Fibroblast of skin of back (primary cell): ENCODE data around the gene SOS2. TPM values are rescaled to one million over a fixed set of nuclear protein-coding genes. Genes with fewer than 3 reads are reported as not detected.
A peak's percentile ranks its signal among the peaks of the same experiment; 100 is the strongest.

ENCODE experiments used
- DNase-seq: peaks from one replicate; pipeline ENCODE4 v3.0.0-alpha.2; 2013
- polyA plus RNA-seq, 2 experiments: library from polyadenylated mRNA; unstranded; fragments of 120-200 nt; gene quantifications; one replicate each; pipeline ENCODE4 v1.2.1, GENCODE V29; 2013; ENCODE audit not compliant: insufficient read length in 2 of 2

The SOS2 gene
- 14.6 TPM for polyA plus RNA-seq (2013, experiment 1 of 2; ENCODE audit: insufficient read length)
- polyA plus RNA-seq (2013, experiment 2 of 2; ENCODE audit: insufficient read length): 14.9 TPM

DNA sequence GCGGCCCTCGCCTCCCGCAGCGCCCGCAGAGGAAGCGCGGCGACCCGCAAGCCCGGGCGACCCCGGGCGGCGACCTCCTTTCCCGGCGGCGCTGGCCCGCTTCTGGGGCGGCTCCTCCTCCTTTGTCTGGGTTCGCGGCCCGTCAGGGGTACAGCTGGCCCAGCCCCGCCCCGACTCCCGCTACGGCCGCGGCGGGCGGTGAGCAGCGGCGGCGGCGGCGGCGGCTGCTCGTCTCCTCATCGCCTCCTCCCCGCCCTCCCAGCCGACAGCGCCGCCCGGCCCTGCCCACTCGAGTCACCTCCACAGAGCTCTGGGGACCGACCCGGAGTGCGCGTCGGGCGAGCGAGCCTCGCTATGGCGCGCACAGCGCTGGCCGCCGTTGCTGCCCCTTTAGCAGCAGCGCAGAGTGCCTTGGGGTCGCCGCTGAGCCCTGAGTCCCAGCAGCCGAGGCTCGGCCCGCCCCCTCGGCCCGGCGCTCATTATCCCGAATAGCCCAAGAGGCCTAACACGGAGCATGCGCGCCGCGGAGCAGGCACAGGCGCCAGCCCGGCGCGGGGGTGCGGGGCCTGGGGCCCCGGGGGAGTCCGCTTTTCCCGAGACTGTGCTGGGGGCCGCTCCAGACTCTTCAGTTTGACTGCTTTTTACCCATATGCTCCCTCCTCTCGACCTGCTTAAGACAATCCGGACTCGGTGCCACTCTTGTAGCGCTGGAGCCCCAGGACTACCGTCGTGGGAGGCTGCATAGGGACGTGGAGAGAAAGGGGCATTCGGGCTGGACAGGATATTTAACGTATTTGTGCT is at the start of gene SOS2:
Gene SOS2 (minus strand): TSS at position 104 of the 801 bp plus-strand sequence. CDS start 295 bp downstream, outside the sequence.
- peak; percentile 87 for DNase-seq

DNA sequence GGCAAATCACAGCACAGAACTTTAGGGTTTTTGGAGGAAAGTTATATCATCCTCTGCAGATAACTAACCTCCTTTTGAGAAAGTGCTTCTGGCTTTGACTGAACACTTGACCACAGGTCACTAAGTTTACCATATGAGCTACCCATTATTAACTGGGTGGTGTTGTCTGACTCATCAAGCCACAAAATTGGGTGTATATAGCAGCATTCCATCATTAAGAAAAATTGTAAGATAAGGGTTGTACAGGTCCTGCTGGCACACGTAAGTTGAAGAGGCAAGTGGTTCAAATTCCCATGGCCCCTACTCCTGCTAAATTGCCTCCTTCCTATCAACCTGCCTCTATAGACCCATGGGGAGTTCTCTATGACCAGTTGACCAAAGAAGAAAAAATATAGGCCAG is 41.1 kb upstream of the SOS2 start:
- DNase-seq: no peak

DNA sequence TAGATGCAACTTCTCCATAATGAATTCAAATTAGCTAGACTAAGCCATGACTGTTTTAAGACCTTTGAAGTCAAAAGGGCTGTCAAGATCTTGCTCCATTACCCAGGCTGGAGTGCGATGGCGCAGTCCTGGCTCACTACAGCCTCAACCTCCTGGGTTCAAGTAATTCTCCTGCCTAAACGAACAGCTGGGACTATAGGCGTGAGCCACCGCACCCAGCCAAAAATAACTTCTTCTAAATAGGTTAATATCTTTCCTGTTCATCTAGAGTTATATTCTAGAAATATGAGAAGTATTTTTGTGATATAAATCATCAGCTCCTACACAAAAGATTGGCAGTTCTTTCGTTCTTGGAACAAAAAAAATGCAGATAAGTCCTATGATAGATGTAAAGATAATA is 39.6 kb upstream of the SOS2 start:
- DNase-seq: no peak

DNA sequence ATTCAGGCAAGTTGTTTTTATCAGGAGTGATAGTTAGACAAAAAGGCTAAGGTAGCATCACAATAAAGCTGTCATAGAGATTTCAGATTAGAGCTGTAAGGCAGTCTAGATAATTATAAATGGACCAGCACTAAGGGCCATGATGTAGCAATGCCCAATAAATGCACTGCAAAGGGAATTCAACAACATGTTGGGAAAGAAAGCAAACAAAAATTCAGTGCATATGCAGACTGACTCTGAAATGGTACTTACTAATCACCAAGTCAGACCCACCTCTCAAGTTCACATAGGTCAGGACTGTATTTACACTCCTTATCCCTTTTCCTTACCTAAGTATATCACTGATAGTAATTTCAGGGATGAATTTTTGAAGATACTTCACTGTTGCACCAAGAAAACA is 33.7 kb upstream of the SOS2 start:
- no peak for DNase-seq

- no peak for DNase-seq
Measured at GRCh38 chr14:50263321-50263720, 31.9 kb upstream of the SOS2 start.

- no peak for DNase-seq
Measured at GRCh38 chr14:50262865-50263264, 31.5 kb upstream of the SOS2 start.

- peak; percentile 51 for DNase-seq
Measured at GRCh38 chr14:50260511-50260910, 29.1 kb upstream of the SOS2 start.

DNA sequence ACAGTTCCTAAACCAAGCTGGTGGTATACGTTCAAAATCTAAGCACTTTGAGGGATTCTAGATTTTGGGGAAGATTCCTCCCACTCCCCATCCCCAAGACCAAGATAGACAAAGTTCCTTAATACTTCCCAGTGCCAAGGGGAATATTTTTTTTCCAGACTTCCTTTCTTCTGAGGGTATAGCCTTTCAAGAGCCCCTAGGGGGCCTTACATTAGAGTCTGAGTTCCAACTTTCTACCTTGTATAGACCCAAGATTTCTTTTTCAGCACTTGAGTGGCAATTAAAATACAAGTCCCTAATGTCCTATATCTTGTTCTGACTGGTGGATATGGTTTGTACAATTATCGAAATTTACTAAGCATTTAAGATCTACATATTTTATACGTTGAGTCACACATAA is 28.7 kb upstream of the SOS2 start:
- no peak for DNase-seq

DNA sequence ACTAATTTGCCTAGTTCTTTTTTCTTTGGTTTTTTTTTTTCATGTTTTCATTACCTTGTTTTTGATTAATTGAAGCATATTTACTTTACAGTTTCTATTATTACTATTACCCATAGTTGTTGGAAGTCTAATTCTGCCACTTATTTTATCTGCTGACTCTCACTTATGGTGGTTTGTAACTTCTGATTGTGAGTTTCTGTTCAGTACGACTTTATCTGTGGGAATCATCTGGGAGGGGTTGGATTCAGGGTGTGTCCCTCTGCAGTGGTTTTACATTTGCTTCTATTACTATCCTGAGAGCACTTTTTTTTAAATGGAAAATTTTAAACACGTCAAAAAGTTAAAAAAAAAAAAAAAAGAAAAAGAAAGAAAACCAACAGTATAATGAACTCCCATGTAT is 26.4 kb upstream of the SOS2 start:
- DNase-seq: no peak

DNA sequence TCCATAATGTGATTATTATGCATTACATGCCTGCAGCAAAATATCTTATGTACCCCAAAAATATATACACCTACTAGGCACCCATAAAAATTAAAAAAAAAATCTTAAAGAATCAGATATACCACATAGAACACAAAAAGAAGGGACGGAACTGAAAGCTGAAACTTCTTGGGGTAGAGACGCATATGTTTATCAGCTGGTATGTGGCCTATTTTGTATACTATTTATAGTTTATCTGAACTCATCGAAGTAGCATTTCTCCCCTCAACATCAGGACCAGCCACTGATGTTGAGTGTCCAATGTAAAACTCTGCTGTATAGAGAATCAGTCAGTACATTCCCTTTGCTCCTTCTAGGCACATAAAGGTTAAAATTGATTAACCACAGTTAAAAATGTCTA is 22.9 kb upstream of the SOS2 start:
- no peak for DNase-seq

DNA sequence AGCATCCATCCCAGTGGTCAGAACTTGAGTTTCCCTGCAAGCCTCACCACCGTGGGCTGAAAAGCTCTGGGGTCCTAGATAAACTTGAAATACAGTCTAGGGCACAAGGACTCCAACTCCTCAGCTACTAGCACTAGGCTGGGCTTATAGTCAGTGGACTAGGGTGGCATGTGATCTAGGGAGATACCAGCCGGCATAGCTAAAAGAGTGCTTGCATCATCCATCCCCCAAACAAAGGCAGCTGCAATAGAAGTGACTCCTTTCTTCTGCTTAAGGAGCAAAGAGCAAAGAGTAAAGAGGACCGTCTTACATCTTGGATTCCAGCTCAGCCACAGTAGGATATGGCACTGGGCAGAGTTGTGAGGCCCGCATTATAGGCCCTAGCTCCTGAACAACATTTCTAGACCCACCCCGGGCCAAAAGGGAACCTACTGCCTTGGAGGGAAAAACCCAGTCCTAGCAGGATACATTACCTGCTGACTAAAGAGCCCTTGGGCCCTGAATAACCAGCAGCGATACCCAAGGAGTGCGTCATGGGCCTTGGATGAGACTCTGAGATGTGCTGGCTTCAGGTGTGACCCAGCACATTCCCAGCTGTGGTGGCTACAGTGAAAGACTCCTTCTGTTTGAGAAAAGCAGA is 17.9 kb upstream of the SOS2 start:
- DNase-seq: no peak

- DNase-seq: no peak
Measured at GRCh38 chr14:50247245-50247644, 15.9 kb upstream of the SOS2 start.

DNA sequence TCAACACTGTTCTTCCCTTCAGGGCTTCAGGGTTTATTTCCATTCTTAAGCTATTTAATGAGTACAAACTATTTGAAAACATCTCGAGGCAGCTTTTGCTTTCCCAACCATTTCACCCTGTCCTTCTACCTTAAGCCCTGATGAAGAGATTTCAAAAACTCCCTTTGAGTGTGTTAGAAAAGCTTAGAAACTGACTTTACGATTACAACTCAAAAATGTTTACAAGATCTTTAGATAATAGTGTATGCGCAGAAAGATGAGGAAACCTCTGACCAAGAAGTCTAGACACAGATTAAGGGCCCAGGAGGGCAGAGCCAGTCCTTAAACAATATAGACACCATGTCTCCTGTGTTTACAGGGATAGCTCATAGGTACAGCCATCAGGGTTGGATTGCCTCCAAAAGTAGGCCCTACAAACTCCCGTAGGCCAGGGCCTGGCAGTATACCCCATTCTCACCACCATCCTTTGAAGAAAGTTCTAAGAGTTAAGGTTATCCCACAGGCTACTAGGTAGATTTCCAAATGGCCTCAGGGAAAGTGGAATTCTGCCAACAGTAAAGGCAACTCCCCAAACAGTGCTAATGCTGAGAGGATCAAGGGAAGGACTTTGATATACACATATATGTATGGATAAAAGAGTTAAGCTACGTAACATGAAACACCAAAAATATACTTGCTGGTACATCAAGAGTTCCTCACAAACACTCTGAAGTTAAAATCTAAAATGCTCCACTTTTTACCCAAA is 11.4 kb upstream of the SOS2 start:
- DNase-seq: no peak

GRCh38 chr14:50242096-50242495 is 10.7 kb upstream of the SOS2 start:
- no peak for DNase-seq

- no peak for DNase-seq
Measured at GRCh38 chr14:50237427-50237826, 6.0 kb upstream of the SOS2 start.

- no peak for DNase-seq
Measured at GRCh38 chr14:50233951-50234250, 2.5 kb upstream of the SOS2 start.

DNA sequence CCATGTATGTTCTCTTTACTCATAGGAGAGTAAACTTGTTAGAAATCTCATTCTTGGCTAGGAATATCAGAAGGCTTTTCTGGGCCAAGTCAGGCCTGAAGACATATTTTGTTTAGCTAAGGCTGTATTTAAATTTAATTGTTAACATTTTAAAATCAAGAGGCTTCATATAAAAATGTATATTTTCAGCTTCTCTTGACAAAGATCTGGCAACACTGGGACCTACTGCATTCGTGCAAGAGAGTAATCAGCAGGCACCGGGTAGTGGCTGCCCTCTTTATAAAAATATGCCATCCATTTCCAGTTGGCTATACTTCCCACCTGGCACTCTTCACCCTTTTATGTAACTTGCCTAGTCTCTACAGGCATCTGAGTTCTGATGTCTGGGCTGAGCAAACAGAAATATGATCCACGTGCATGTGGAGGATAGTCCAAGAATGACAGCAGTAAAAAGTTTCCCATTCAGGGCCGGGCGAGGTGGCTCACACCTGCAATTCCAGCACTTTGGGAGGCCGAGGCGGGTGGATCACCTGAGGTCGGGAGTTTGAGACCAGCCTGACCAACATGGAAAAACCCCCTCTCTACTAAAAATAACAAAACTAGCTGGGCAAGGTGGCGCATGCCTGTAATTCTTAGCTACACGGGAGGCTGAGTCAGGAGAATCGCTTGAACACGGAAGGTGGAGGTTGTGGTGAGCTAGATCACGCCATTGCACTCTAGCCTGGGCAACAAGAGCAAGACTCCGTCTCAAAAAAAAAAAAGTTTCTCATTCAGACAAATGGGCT is 2.0 kb upstream of the SOS2 start:
- DNase-seq: no peak

DNA sequence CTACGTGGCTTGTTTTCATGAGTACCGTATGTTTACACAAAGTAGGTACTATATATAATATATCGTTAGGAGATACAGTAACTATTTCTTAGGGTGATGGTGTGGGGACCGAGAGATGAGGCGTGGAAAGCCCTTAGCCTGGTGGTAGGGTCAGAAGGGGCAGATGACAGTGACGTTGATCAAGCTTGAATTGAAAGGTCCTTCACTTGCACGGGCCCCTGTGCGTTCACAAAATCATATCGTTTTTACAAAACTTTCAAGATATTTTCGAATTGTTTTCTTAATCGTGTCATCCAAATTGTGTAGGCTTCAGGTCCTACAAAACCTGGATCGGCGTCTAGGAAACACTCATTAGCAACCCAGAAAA is 881 bp upstream of the SOS2 start:
- no peak for DNase-seq

- peak; percentile 66 for DNase-seq
Measured at GRCh38 chr14:50230701-50231474, 490 bp downstream of the SOS2 start.

DNA sequence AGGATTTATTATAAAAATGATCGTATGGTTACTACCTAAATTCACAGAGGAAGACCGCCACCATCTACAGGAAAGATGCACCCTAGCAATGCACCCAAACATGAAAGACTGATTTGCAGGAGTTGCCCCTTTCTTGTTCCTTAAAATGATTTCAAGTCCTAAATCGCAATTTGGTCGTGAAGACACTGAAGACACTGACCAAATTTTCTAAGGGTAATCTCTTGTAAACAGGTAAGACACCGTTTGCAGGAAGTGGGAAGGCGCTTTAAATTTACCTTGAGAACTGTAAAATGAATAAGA is 1.0 kb downstream of the SOS2 start:
- DNase-seq: no peak

GRCh38 chr14:50229681-50230080 is 1.7 kb downstream of the SOS2 start:
- DNase-seq: no peak

- no peak for DNase-seq
Measured at GRCh38 chr14:50228313-50228712, 3.1 kb downstream of the SOS2 start.

DNA sequence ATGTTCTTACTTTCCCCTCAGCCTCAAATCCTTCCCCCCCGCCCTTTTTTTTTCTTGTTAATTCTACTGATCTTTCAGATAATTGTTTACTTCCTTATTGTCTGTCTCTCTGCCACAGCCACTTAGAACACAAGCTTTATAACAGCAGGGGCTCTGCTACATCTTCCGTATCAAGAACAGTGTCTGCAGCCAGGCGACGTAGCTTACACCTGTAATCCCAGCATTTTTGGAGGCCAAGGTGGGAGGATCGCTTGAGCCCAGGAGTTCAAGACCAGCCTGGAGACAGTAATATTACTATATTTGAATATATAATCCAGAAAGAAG is 5.4 kb downstream of the SOS2 start:
- DNase-seq: no peak
